K562 (cell line): ENCODE results near the gene C6orf89. TPM values are rescaled to one million over a fixed set of nuclear protein-coding genes. Genes with fewer than 3 reads are reported as not detected.

Experiments used
- ATAC-seq: fragments of 200-7000 bp; cut with Tn5 transposase; 3 replicates; pipeline ENCODE4 v1.9.1; 2020; ENCODE audit warnings: moderate library complexity
- BruUV-seq: library from RNA; stranded (reverse); fragments of 400-500 nt; replicated peaks from 2 replicates; lab custom pipeline; 2021; lab: Mats Ljungman, UMichigan
- CTCF ChIA-PET: fragments of 300-600 bp; formaldehyde crosslinking; extraction: SDS; loops from one replicate; lab custom pipeline; 2021; ENCODE audit warnings: low intra/inter-chr PET ratio; lab: Yijun Ruan, JAX
- POLR2A ChIA-PET: fragments of 300-600, 350-650 bp; sonication (Branson Sonifier 250); formaldehyde crosslinking; extraction: SDS; loops from one replicate; lab custom pipeline; 2021; ENCODE audit warnings: antibody characterized with exemption, inconsistent platforms; lab: Yijun Ruan, JAX
- DNase-seq, 4 experiments: peaks; one replicate each; pipeline versions ENCODE4 v3.0.0 to v3.0.0-alpha.2; 2011 to 2018; ENCODE audit warnings: low spot score in 3 of 4, mixed read lengths in 3 of 4; ENCODE audit errors: extremely low read depth in 1 of 4
- FAIRE-seq: peaks from 2 replicates; lab custom pipeline; 2011; peaks lifted over from hg19 to GRCh38; lab: Jason Lieb, UNC
- H2AFZ ChIP-seq: 2 replicates; pipeline ENCODE4 v1.6.0; 2011; ENCODE audit warnings: low read depth, low read length, control low read depth, inconsistent platforms
- H3K27ac ChIP-seq: fragments of 200-600 bp; 3 replicates; pipeline ENCODE4 v1.8.0; 2011; ENCODE audit warnings: low read depth, mild to moderate bottlenecking, control low read depth, inconsistent platforms, low read length, moderate library complexity, mixed read lengths; ENCODE audit errors: extremely low read depth
- H3K27me3 ChIP-seq, 2 experiments: fragments of 300-600 bp in 1 of 2; 2 replicates in 1 of 2; 3 replicates in 1 of 2; pipeline versions ENCODE4 v1.6.0 to v1.8.0; 2011; ENCODE audit warnings: inconsistent platforms in 2 of 2, low read length in 2 of 2, mild to moderate bottlenecking in 1 of 2, mixed read lengths in 1 of 2, moderate library complexity in 1 of 2; ENCODE audit not compliant: control insufficient read depth in 2 of 2, insufficient read depth in 2 of 2
- H3K36me3 ChIP-seq: fragments of 300-600 bp; 3 replicates; pipeline ENCODE4 v1.8.0; 2011; ENCODE audit warnings: mild to moderate bottlenecking, low read length, inconsistent platforms; ENCODE audit not compliant: control insufficient read depth, insufficient read depth
- H3K4me1 ChIP-seq, 2 experiments: fragments of 200-600 bp in 1 of 2; replicated peaks in 1 of 2; 2 replicates in 1 of 2; 3 replicates in 1 of 2; pipeline versions ENCODE4 v1.5.1 to v1.8.0; 2011; ENCODE audit warnings: inconsistent platforms in 2 of 2, low read length in 2 of 2, mild to moderate bottlenecking in 1 of 2, mixed read lengths in 1 of 2, moderate library complexity in 1 of 2; ENCODE audit not compliant: control insufficient read depth in 2 of 2, insufficient read depth in 2 of 2
- H3K4me2 ChIP-seq: 2 replicates; pipeline ENCODE4 v1.6.1; 2011; ENCODE audit warnings: low read length, control low read depth, inconsistent platforms, mixed read lengths; ENCODE audit not compliant: insufficient read depth
- H3K4me3 ChIP-seq: fragments of 200-600 bp; sonication (generic), shearing (Covaris generic); 2 replicates; pipeline ENCODE4 v1.5.1; 2016; ENCODE audit warnings: control low read depth, inconsistent platforms
- H3K79me2 ChIP-seq: fragments of 200-600 bp; 3 replicates; pipeline ENCODE4 v1.8.0; 2011; ENCODE audit warnings: low read length, inconsistent platforms; ENCODE audit not compliant: control insufficient read depth, insufficient read depth
- H3K9ac ChIP-seq, 2 experiments: 2 replicates each; pipeline versions ENCODE4 v1.6.0 to v1.6.1; 2011; ENCODE audit warnings: low read depth in 2 of 2, low read length in 2 of 2, control low read depth in 1 of 2, inconsistent platforms in 1 of 2, mild to moderate bottlenecking in 1 of 2, mixed read lengths in 1 of 2; ENCODE audit not compliant: insufficient read depth in 1 of 2
- H3K9me1 ChIP-seq: one replicate; pipeline ENCODE4 v1.6.0; 2011; ENCODE audit warnings: inconsistent platforms, mild to moderate bottlenecking, low read length, moderate library complexity; ENCODE audit not compliant: control insufficient read depth, insufficient read depth
- H3K9me3 ChIP-seq: replicated peaks from 2 replicates; pipeline ENCODE4 v1.5.1; 2011; ENCODE audit warnings: low read depth, low read length, inconsistent platforms; ENCODE audit not compliant: control insufficient read depth, insufficient read depth
- H4K20me1 ChIP-seq: replicated peaks from 2 replicates; pipeline ENCODE4 v1.6.1; 2011; ENCODE audit warnings: low read length, inconsistent platforms, mixed read lengths; ENCODE audit not compliant: control insufficient read depth, insufficient read depth
- HDAC1 ChIP-seq, 2 experiments: fragments of 450-650 bp; IDR thresholded peaks; 2 replicates each; pipeline ENCODE4 v1.6.1; 2016 to 2017; ENCODE audit warnings: inconsistent platforms in 1 of 2, mild to moderate bottlenecking in 1 of 2, moderate library complexity in 1 of 2
- HMGN3 ChIP-seq: IDR thresholded peaks from 2 replicates; pipeline ENCODE4 v1.6.1; 2011; ENCODE audit warnings: borderline replicate concordance, low read depth, mild to moderate bottlenecking, mixed read lengths, low read length; ENCODE audit not compliant: insufficient read length; ENCODE audit errors: extremely low read depth
- LCOR ChIP-seq: sonication (generic); formaldehyde crosslinking; IDR thresholded peaks from 2 replicates; pipeline ENCODE4 v1.8.0; 2022; ENCODE audit warnings: mild to moderate bottlenecking, missing genetic modification reagents
- MCM3 ChIP-seq: fragments of 450-650 bp; IDR thresholded peaks from 2 replicates; pipeline ENCODE4 v1.6.1; 2016
- MTA1 ChIP-seq: fragments of 450-650 bp; IDR thresholded peaks from 2 replicates; pipeline ENCODE4 v1.6.1; 2017; ENCODE audit warnings: borderline replicate concordance
- NCOA1 ChIP-seq: fragments of 450-650 bp; IDR thresholded peaks from 2 replicates; pipeline ENCODE4 v1.6.1; 2016; ENCODE audit warnings: low read depth
- NFE2 ChIP-seq: IDR thresholded peaks from 2 replicates; pipeline ENCODE4 v1.6.1; 2014; ENCODE audit warnings: antibody characterized with exemption, low read depth
- POLR2B ChIP-seq: fragments of 450-650 bp; IDR thresholded peaks from 2 replicates; pipeline ENCODE4 v1.6.1; 2018; ENCODE audit warnings: low read depth; ENCODE audit not compliant: partially characterized antibody
- RBM14 ChIP-seq: fragments of 200-400 bp; formaldehyde crosslinking; IDR thresholded peaks from 2 replicates; pipeline ENCODE4 v1.6.1; 2018; ENCODE audit warnings: low read depth, mild to moderate bottlenecking, low read length, moderate library complexity, borderline replicate concordance; ENCODE audit not compliant: insufficient read depth
- TAF1 ChIP-seq: IDR thresholded peaks from 2 replicates; pipeline ENCODE4 v1.6.1; 2011; ENCODE audit warnings: mild to moderate bottlenecking, low read length, moderate library complexity; ENCODE audit not compliant: insufficient read depth, control insufficient read depth, severe bottlenecking; ENCODE audit errors: extremely low read depth
- ZKSCAN3 ChIP-seq: fragments of 250-450 bp; sonication (Bioruptor Pico); IDR thresholded peaks from 2 replicates; pipeline ENCODE4 v1.4.0; 2020
- ZNF766 ChIP-seq: fragments of 200-800 bp; sonication (Bioruptor generic); conservative IDR thresholded peaks from 2 replicates; pipeline ENCODE4 v1.6.1; 2016; ENCODE audit warnings: missing genetic modification characterization, missing compliant biosample characterization
- WGBS: fragments of 100-300 bp; shearing (Covaris generic); methylation state at CpG from one replicate; pipeline ENCODE4 v1.1.6; 2016; ENCODE audit warnings: low coverage, mixed read lengths; ENCODE audit not compliant: insufficient coverage; ENCODE audit errors: missing lambda C conversion rate; 5-methylcytosine and 5-hydroxymethylcytosine counted together
- in situ Hi-C: fragments of 300-500 bp; cut with MboI; formaldehyde crosslinking; loops from 4 replicates; pipeline ENCODE4 v1.15.0; 2018; ENCODE audit warnings: inconsistent platforms, mixed read lengths
- intact Hi-C: fragments of 100-400 bp; cut with micrococcal nuclease; formaldehyde crosslinking; loops from 2 replicates; pipeline ENCODE4 v1.14.2; 2022
- polyA plus RNA-seq, 8 experiments: library from polyadenylated mRNA; depleted of rRNA in 4 of 8; stranded (reverse) in 5 of 8; unstranded in 3 of 8; fragments of >200 nt; fragmentation: Nextera tagmentation in 2 of 8; fragmentation: Illumina TruSeq in 1 of 8; extraction: Ambion mirVana in 2 of 8; extraction: Trizol in 1 of 8; gene quantifications; 2 replicates each; pipeline versions ENCODE4 v1.2.1 to v1.2.3, GENCODE V29; 2011 to 2014; ENCODE audit warnings: inconsistent platforms in 1 of 8, missing spikeins in 1 of 8
- total RNA-seq, 7 experiments: library from RNA; depleted of rRNA in 6 of 7; stranded (reverse); fragments of >200 nt in 6 of 7; fragmentation: Illumina TruSeq in 2 of 7; extraction: Trizol in 2 of 7; gene quantifications; 2 replicates each; pipeline versions ENCODE4 v1.2.1 to v1.2.3, GENCODE V29; 2011 to 2021; ENCODE audit warnings: low replicate concordance in 1 of 7
- TF ChIP-seq, protein P1 (sequence below): fragments of 450-650 bp; formaldehyde crosslinking; IDR thresholded peaks from 2 replicates; pipeline ENCODE4 v1.4.0; 2020; ENCODE audit warnings: mild to moderate bottlenecking, moderate library complexity
- TF ChIP-seq, protein P2 (sequence below): fragments of 200-800 bp; sonication (Bioruptor generic); IDR thresholded peaks from 2 replicates; pipeline ENCODE4 v1.6.1; 2017; ENCODE audit warnings: missing genetic modification characterization, missing compliant biosample characterization
- TF ChIP-seq, protein P3 (sequence below), 2 experiments: IDR thresholded peaks; 2 replicates each; pipeline ENCODE4 v1.6.1; 2011; ENCODE audit warnings: borderline replicate concordance in 1 of 2, control low read depth in 1 of 2, low read depth in 1 of 2, low read length in 1 of 2, mild to moderate bottlenecking in 1 of 2, mixed read lengths in 1 of 2, moderate library complexity in 1 of 2; ENCODE audit not compliant: insufficient read depth in 1 of 2, insufficient read length in 1 of 2, poor library complexity in 1 of 2, severe bottlenecking in 1 of 2; ENCODE audit errors: extremely low read depth in 1 of 2

Gene C6orf89
- total and polyA plus RNA-seq, 9 of the 15 experiments (the other 6 are each of a cell fraction or from before 2014, with no cell fraction given): 35.2 to 111 (median 58.5) TPM

DNA sequence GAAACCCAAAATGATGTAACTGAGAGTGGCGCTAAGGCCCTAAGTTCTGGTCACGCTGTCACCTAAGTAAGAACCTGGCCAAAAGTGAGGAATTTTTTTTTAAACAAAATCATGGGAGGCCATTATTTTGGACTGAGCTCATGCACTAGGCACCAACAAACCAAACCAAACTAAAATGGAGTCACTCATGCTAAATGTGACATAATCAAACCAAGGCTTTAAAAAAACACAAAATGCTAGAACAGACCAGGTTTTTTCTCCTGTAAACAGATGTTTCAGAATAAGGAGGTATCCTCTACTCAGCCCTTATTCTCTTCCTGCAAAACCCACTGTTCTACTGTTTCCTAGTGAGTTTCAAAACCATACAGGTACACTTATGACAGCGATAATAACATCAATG lies 1.1 kb upstream of the C6orf89 start (continued):
- TF ChIP-seq, protein P1, sequence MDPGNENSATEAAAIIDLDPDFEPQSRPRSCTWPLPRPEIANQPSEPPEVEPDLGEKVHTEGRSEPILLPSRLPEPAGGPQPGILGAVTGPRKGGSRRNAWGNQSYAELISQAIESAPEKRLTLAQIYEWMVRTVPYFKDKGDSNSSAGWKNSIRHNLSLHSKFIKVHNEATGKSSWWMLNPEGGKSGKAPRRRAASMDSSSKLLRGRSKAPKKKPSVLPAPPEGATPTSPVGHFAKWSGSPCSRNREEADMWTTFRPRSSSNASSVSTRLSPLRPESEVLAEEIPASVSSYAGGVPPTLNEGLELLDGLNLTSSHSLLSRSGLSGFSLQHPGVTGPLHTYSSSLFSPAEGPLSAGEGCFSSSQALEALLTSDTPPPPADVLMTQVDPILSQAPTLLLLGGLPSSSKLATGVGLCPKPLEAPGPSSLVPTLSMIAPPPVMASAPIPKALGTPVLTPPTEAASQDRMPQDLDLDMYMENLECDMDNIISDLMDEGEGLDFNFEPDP (CRISPR knock-in tag): peak; percentile 81; the same call in 1 of the 2 replicates

DNA sequence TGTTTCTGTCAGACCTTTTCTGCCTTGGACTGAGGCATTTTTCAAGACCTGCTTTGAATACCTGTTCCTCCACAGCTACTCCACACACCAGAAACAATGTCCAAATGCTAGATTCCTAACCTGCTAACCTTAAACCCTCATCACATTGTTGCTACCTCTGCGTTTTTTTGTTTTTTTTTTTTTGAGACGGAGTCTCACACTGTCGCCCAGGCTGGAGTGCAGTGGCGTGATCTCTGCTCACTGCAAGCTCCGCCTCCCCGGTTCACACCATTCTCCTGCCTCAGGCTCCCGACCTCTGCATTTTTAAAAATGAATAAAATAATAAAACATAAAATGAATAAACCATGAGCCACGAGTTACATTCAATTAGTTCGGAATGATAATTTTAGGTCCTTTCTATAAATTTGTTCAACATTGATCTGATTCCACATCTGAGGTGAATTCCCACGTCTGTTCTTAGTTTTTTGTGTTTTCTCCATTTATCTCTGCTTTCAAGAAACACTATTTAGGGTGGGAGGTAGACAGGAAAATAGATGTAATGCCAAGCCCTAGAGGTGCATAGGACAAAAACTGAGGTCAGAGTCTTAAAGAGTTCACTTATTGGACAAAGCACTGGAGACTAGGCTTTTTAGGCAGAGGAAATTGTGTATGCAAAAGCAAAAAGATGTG lies 1.3 kb downstream of the C6orf89 start:
- Histone ChIP-seq H3K79me2 (peaks cover 64% of the 10 kb centered on the region), H2AFZ (peak overlapping the region; percentile 52), H3K4me3 (peak overlapping the region; percentile 64), H3K9me1 (no peaks in the 10 kb centered on the region), H3K36me3 (peaks cover 9% of the 10 kb centered on the region; the same call in 2 of the 3 replicates), H3K4me2 (peak overlapping the region; percentile 88), H3K27ac (peak overlapping the region; percentile 90), H4K20me1 (no peaks in the 10 kb centered on the region), H3K27me3 (no peaks in the 10 kb centered on the region), H3K9ac (peak overlapping the region; percentile 53 to 88; a peak in 3 of 4 replicates), H3K4me1 (peaks cover 17 to 37% of the 10 kb centered on the region in 2 experiments; a peak in 4 of 5 replicates), H3K9me3 (no peaks in the 10 kb centered on the region)
- WGBS: under 1% methylated on average over 10 of the region's 10 CpGs
- CTCF ChIA-PET: no interaction called here
- DNase-seq (peak in 1 of 4 experiments; percentile 51), ATAC-seq (peak; percentile 56), FAIRE-seq (no peak)
- intact Hi-C loops (loop anchor here (5.0 to 10.0 kb wide), 3 partner anchors 100 to 328 kb away; partner anchors contain the start of gene MTCH1), in situ Hi-C loops (no loop called here)
- POLR2A ChIA-PET: interaction anchor here (1.0 to 5.8 kb wide), 5 partner anchors 11 to 60 kb away, joined by 3 to 79 read pairs (median 4); partner anchors contain the start of gene PPIL1
- no TSS peak for BruUV-seq
- TF ChIP-seq, protein P2, sequence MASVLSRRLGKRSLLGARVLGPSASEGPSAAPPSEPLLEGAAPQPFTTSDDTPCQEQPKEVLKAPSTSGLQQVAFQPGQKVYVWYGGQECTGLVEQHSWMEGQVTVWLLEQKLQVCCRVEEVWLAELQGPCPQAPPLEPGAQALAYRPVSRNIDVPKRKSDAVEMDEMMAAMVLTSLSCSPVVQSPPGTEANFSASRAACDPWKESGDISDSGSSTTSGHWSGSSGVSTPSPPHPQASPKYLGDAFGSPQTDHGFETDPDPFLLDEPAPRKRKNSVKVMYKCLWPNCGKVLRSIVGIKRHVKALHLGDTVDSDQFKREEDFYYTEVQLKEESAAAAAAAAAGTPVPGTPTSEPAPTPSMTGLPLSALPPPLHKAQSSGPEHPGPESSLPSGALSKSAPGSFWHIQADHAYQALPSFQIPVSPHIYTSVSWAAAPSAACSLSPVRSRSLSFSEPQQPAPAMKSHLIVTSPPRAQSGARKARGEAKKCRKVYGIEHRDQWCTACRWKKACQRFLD (CRISPR knock-in tag): peak; percentile 13; the same call in 1 of the 2 replicates
- TF ChIP-seq MTA1 (peak; percentile 31; the same call in 1 of the 2 replicates), NCOA1 (0 out of 2 replicates have a peak, but pooled peaks have one; percentile 35), RBM14 (no peak), POLR2B (peak; percentile 72), ZNF766 (CRISPR knock-in tag) (0 out of 2 replicates have a peak, but pooled peaks have one; percentile 42), NFE2 (no peak), MCM3 (no peak), ZKSCAN3 (CRISPR knock-in tag) (no peak), HDAC1 (IDR thresholded peaks at IDR 0.05) (peak; percentile 6 to 66; a peak in 2 of 4 replicates), HMGN3 (no peak), TAF1 (peak; percentile 26), LCOR (no peak)
- TF ChIP-seq, protein P3, sequence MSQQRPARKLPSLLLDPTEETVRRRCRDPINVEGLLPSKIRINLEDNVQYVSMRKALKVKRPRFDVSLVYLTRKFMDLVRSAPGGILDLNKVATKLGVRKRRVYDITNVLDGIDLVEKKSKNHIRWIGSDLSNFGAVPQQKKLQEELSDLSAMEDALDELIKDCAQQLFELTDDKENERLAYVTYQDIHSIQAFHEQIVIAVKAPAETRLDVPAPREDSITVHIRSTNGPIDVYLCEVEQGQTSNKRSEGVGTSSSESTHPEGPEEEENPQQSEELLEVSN (IDR thresholded peaks at IDR 0.05; ENCODE audit: borderline replicate concordance in 1 of 2, extremely low read depth in 1 of 2, insufficient read depth in 1 of 2, insufficient read length in 1 of 2, low read depth in 1 of 2, low read length in 1 of 2, poor library complexity in 1 of 2, severe bottlenecking in 1 of 2): peak in 1 of 2 experiments; percentile 44
